Tibial nerve (tissue), 4 donors: ENCODE measurements around the gene PRKAB1. TPM values are rescaled to one million over a fixed set of nuclear protein-coding genes. Genes with fewer than 3 reads are reported as not detected.

Source experiments
- DNase-seq, 2 donors: peaks; one replicate each; pipeline ENCODE4 v3.0.0-alpha.2; 2019; ENCODE audit warnings: low spot score in 2 of 2
- H3K27ac ChIP-seq, 4 donors: fragments of 200-600 bp; sonication (generic) in 3 of 4; one replicate each; pipeline ENCODE4 v1.5.1; 2017 to 2019; ENCODE audit warnings: mild to moderate bottlenecking in 1 of 4
- H3K27me3 ChIP-seq, 2 donors: fragments of 200-600 bp; sonication (generic) in 1 of 2; one replicate each; pipeline versions ENCODE4 v1.5.1 to v1.6.0; 2017 to 2019
- H3K36me3 ChIP-seq, 3 donors: fragments of 200-600 bp; sonication (generic); one replicate each; pipeline ENCODE4 v1.5.1; 2018 to 2019
- H3K4me1 ChIP-seq, 4 donors: fragments of 200-600 bp; sonication (generic) in 3 of 4; one replicate each; pipeline ENCODE4 v1.5.1; 2017 to 2019
- H3K4me3 ChIP-seq, 4 donors: fragments of 200-600 bp; sonication (generic) in 3 of 4; one replicate each; pipeline ENCODE4 v1.5.1; 2017 to 2019; ENCODE audit warnings: mild to moderate bottlenecking in 1 of 4, moderate library complexity in 1 of 4
- H3K9me3 ChIP-seq, 4 donors: fragments of 200-600 bp; sonication (generic) in 3 of 4; one replicate each; pipeline ENCODE4 v1.5.1; 2017 to 2019
- EP300 ChIP-seq, 2 donors: sonication (generic); formaldehyde crosslinking; IDR thresholded peaks; one replicate each; pipeline ENCODE4 v1.6.1; 2017; ENCODE audit warnings: antibody characterized with exemption in 2 of 2, mild to moderate bottlenecking in 1 of 2
- POLR2A ChIP-seq, 2 donors: fragments of 450-650 bp; IDR thresholded peaks; one replicate each; pipeline ENCODE4 v1.6.1; 2017; ENCODE audit warnings: antibody characterized with exemption in 2 of 2, mild to moderate bottlenecking in 2 of 2, moderate library complexity in 2 of 2
- WGBS, 2 donors: methylation state at CpG; one replicate each; pipeline ENCODE4 v1.1.5; 2018; 5-methylcytosine and 5-hydroxymethylcytosine counted together
- total RNA-seq, 4 donors: library from RNA; depleted of rRNA; stranded (reverse); fragments of >200 nt; gene quantifications; one replicate each; pipeline ENCODE4 v1.1.0, GENCODE V29; 2016
- TF ChIP-seq, protein P1 (sequence below), 5 experiments: fragments of 200-600 bp in 3 of 5; fragments of 450-650 bp in 2 of 5; sonication (generic) in 3 of 5; IDR thresholded peaks; one replicate each; pipeline ENCODE4 v1.5.1; 2016 to 2019; ENCODE audit warnings: antibody characterized with exemption in 5 of 5, mild to moderate bottlenecking in 3 of 5, moderate library complexity in 2 of 5

Gene PRKAB1
- total RNA-seq, 4 donors from 2014 or later, result 24.5 to 40.6 (median 28.3) TPM

DNA sequence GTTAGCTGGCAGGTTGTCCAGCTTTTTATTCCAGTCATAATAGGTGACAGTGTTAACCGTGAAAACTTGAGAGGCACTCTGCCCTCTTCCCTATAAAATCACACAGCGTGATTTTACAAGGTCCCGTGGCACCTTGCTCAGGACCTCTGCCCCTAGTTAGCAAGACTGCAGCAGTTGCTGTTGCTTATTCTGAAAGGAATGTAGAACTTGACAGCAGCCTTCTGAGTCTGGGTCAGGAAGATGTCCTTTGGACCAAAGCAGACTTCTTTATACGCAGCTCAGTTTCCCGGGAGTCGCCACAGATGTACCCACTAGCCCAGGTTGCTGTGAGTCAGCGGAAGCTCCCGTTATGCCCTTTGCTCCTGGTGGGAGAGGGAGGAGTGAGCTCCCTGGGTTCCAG lies 13.2 kb downstream of the PRKAB1 start:
- 88 to 94% methylated on average over 8 of the region's 8 CpGs for WGBS, 2 donors
- no peak for DNase-seq

DNA sequence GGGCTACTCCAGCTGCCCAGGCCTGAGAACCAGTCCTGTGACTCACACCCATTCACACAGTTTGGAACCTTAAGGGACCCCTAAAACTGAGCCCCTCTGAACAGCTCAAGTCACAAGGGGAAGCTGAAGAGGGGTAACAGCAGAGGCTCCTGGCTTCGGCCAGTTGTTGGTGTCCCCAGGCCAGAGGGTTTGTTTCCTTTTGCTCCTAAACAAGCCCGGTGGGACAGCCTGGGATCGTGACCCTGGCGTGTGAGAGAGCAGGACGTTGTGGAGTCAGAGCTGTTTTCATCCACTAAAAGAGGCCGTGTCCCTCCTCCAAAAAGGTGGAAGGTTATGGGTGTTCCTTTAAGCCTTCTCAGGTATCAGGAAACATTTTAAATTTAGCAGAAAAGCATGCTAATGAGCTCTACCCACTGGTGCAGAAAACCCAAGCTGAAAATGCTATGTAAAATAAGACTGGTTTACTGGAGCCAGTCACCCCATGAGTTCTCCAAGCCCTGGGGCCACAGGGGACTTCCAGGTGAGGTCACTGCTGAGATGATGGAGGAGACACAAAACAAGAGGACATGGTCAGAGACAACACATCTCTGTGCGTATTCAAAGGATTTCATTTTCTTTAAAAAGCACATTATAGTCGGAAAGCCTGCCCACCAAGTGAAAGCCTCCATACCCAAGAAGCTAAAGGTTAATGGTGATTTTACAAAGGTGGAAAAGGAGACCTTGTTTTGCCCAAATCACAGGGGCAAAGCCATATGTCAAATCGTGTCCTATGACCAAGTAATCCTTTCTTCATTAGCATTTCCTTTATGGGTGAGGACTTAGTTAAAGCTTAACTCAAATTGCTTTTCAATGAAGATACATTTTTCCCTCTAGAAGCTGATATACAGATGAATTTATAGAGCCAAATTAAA lies 14.1 kb downstream of the PRKAB1 start:
- H3K4me1 ChIP-seq, result peaks cover 0 to 41% (median 12%) of the 10 kb centered on the region in 4 donors
- TF ChIP-seq, protein P1, sequence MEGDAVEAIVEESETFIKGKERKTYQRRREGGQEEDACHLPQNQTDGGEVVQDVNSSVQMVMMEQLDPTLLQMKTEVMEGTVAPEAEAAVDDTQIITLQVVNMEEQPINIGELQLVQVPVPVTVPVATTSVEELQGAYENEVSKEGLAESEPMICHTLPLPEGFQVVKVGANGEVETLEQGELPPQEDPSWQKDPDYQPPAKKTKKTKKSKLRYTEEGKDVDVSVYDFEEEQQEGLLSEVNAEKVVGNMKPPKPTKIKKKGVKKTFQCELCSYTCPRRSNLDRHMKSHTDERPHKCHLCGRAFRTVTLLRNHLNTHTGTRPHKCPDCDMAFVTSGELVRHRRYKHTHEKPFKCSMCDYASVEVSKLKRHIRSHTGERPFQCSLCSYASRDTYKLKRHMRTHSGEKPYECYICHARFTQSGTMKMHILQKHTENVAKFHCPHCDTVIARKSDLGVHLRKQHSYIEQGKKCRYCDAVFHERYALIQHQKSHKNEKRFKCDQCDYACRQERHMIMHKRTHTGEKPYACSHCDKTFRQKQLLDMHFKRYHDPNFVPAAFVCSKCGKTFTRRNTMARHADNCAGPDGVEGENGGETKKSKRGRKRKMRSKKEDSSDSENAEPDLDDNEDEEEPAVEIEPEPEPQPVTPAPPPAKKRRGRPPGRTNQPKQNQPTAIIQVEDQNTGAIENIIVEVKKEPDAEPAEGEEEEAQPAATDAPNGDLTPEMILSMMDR (IDR thresholded peaks at IDR 0.05), result no peak
- no peak for TF ChIP-seq POLR2A (IDR thresholded peaks at IDR 0.05)
- no peak for TF ChIP-seq EP300 (IDR thresholded peaks at IDR 0.05)
- no peaks in the 10 kb centered on the region for H3K27me3 ChIP-seq
- peak overlapping the region in 3 of 4 donors; percentile 52 to 68 (median 63) for H3K27ac ChIP-seq
- H3K9me3 ChIP-seq, result no peaks in the 10 kb centered on the region
- WGBS, 2 donors, result 70 to 71% methylated on average over 9 of the region's 9 CpGs
- DNase-seq, result no peak
- H3K36me3 ChIP-seq, result peaks cover 10 to 61% (median 30%) of the 10 kb centered on the region in 3 donors
- no peak overlapping the region for H3K4me3 ChIP-seq

More for the DNA sequence above, 13.2 kb downstream of the PRKAB1 start:
- peaks cover 10 to 62% (median 37%) of the 10 kb centered on the region in 3 donors for H3K36me3 ChIP-seq
- no peaks in the 10 kb centered on the region for H3K9me3 ChIP-seq
- no peaks in the 10 kb centered on the region for H3K27me3 ChIP-seq
- peaks cover 0 to 35% (median 12%) of the 10 kb centered on the region in 4 donors for H3K4me1 ChIP-seq
- H3K4me3 ChIP-seq, result no peak overlapping the region
- peak overlapping the region in 1 of 4 donors; percentile 63 for H3K27ac ChIP-seq
- TF ChIP-seq EP300 (IDR thresholded peaks at IDR 0.05) (no peak), POLR2A (IDR thresholded peaks at IDR 0.05) (no peak)
- TF ChIP-seq, protein P1 (IDR thresholded peaks at IDR 0.05), result no peak

DNA sequence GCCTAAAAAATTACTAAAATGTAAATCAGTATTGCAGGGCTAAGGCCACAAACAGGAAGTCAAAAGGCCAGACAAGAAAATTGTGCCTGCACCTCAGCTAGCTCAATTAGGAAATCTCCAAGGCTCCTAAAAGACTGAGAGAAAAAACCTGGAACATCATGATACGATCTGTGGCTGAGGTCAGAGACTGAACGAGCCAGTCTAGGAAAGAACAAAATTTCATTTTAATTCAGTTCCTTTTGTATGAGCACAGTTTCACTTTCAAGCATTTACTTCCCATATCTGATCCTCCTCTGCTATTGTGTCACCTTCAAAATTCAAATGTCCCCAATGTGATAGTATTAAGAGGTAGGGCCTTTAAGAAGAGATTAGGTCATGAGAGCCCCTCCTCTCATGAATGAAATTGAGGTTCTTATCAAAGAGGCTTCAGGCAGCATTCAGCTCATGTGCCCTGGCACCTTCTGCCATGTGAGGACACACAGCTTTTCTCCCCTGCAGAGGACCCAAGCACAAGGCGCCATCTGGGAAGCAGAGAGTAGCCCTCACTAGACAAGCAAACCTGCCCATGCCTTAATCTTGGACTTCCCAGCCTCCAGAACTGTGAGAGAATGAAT lies 14.8 kb downstream of the PRKAB1 start:
- H3K4me3 ChIP-seq, result no peak overlapping the region
- DNase-seq, result no peak
- peaks cover 0 to 41% (median 12%) of the 10 kb centered on the region in 4 donors for H3K4me1 ChIP-seq
- H3K9me3 ChIP-seq, result no peaks in the 10 kb centered on the region
- peak overlapping the region in 3 of 4 donors; percentile 52 to 68 (median 63) for H3K27ac ChIP-seq
- TF ChIP-seq POLR2A (IDR thresholded peaks at IDR 0.05) (no peak), EP300 (IDR thresholded peaks at IDR 0.05) (peak in 1 of 2 donors; percentile 40)
- TF ChIP-seq, protein P1 (IDR thresholded peaks at IDR 0.05), result no peak
- WGBS, 2 donors, result 58% methylated on average over 3 of the region's 3 CpGs
- peaks cover 6 to 58% (median 26%) of the 10 kb centered on the region in 3 donors for H3K36me3 ChIP-seq
- no peaks in the 10 kb centered on the region for H3K27me3 ChIP-seq

DNA sequence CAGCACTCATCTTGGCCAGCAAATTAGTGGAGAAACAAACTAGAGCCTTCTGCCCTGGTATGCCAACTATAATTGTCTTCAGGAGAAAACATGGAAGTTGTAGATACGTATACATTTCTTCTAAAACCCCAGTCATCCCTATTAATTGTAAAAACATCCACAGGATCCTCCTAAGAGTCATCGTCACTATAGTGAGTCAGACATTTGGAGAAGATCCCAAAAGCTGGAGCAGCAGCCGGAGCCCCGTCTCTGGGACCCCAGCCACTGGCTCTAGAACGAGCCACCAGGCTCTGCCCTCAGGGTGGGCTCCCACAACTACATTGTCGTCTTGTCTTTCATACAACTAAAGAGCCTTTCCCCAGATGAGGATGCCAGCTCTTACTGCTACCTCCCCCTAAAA lies 15.5 kb downstream of the PRKAB1 start:
- DNase-seq, result no peak
- WGBS, 2 donors, result 71 to 81% methylated on average over 6 of the region's 6 CpGs
- H3K27ac ChIP-seq, result peak overlapping the region in 3 of 4 donors; percentile 52 to 68 (median 63)
- no peak overlapping the region for H3K4me3 ChIP-seq
- H3K4me1 ChIP-seq, result peaks cover 0 to 41% (median 12%) of the 10 kb centered on the region in 4 donors
- H3K36me3 ChIP-seq, result peaks cover 2 to 58% (median 19%) of the 10 kb centered on the region in 3 donors
- TF ChIP-seq POLR2A (IDR thresholded peaks at IDR 0.05) (no peak), EP300 (IDR thresholded peaks at IDR 0.05) (no peak)
- TF ChIP-seq, protein P1 (IDR thresholded peaks at IDR 0.05), result no peak
- no peaks in the 10 kb centered on the region for H3K9me3 ChIP-seq
- no peaks in the 10 kb centered on the region for H3K27me3 ChIP-seq
